SH-SY5Y (cell line): ENCODE data around the gene POLD4.

ENCODE experiments used
- GATA2 ChIP-seq: IDR thresholded peaks from 2 replicates; pipeline ENCODE4 v1.6.1; 2011; ENCODE audit warnings: mild to moderate bottlenecking, low read depth, low read length
- GATA3 ChIP-seq: IDR thresholded peaks from 2 replicates; pipeline ENCODE4 v1.6.1; 2011; ENCODE audit warnings: low read depth, mild to moderate bottlenecking, low read length, moderate library complexity

GRCh38 chr11:67301951-67302516 lies 51.3 kb downstream of the POLD4 start:
- TF ChIP-seq GATA2 (no peak), GATA3 (no peak)
